Measurements from ENCODE around the gene GP2. TPM values are rescaled to one million over a fixed set of nuclear protein-coding genes. Genes with fewer than 3 reads are reported as not detected.

The GP2 gene
- total RNA-seq, 2 experiments from 2014 or later = not detected

- Mint-ChIP-seq H3K4me1 (ENCODE audit: low read depth) (no peaks in the 10 kb centered on the region), H3K27ac (no peak overlapping the region), H3K4me3 (no peak overlapping the region), H3K36me3 (ENCODE audit: low read depth) (no peaks in the 10 kb centered on the region), H3K9me3 (no peaks in the 10 kb centered on the region), H3K27me3 (ENCODE audit: low read depth) (no peaks in the 10 kb centered on the region)
- CTCF ChIA-PET = no interaction called here
- intact Hi-C loops (cut with micrococcal nuclease) = no loop called here
- DNase-seq = no peak
Measured at GRCh38 chr16:20344611-20345010, 17.3 kb upstream of the GP2 start.

- intact Hi-C loops (cut with micrococcal nuclease) = no loop called here
- H3K9me3 Mint-ChIP-seq = no peaks in the 10 kb centered on the region
- no peaks in the 10 kb centered on the region for H3K4me1 Mint-ChIP-seq (ENCODE audit: low read depth)
- no peak overlapping the region for H3K27ac Mint-ChIP-seq
- no peaks in the 10 kb centered on the region for H3K27me3 Mint-ChIP-seq (ENCODE audit: low read depth)
- CTCF ChIA-PET = no interaction called here
- no peak for DNase-seq
- H3K36me3 Mint-ChIP-seq (ENCODE audit: low read depth) = no peaks in the 10 kb centered on the region
- H3K4me3 Mint-ChIP-seq = no peak overlapping the region
Measured at GRCh38 chr16:20339744-20340143, 12.4 kb upstream of the GP2 start.

- Mint-ChIP-seq H3K27ac (no peak overlapping the region), H3K4me1 (ENCODE audit: low read depth) (no peaks in the 10 kb centered on the region), H3K36me3 (ENCODE audit: low read depth) (no peaks in the 10 kb centered on the region), H3K9me3 (no peaks in the 10 kb centered on the region), H3K27me3 (ENCODE audit: low read depth) (peaks cover 3% of the 10 kb centered on the region), H3K4me3 (no peak overlapping the region)
- intact Hi-C loops (cut with micrococcal nuclease) = no loop called here
- DNase-seq = no peak
- CTCF ChIA-PET = no interaction called here
Measured at GRCh38 chr16:20336955-20337354, 9.6 kb upstream of the GP2 start.

GRCh38 chr16:20334396-20334795 is 7.1 kb upstream of the GP2 start:
- intact Hi-C loops (cut with micrococcal nuclease) = no loop called here

GRCh38 chr16:20333120-20333519 is 5.8 kb upstream of the GP2 start:
- no peaks in the 10 kb centered on the region for H3K9me3 Mint-ChIP-seq
- H3K4me3 Mint-ChIP-seq = no peak overlapping the region
- H3K27ac Mint-ChIP-seq = no peak overlapping the region
- no peaks in the 10 kb centered on the region for H3K4me1 Mint-ChIP-seq (ENCODE audit: low read depth)
- CTCF ChIA-PET = no interaction called here
- no peak for DNase-seq
- peaks cover 3% of the 10 kb centered on the region for H3K27me3 Mint-ChIP-seq (ENCODE audit: low read depth)
- H3K36me3 Mint-ChIP-seq (ENCODE audit: low read depth) = no peaks in the 10 kb centered on the region
- intact Hi-C loops (cut with micrococcal nuclease) = no loop called here

More at GRCh38 chr16:20334396-20334795, 7.1 kb upstream of the GP2 start:
- Mint-ChIP-seq H3K36me3 (ENCODE audit: low read depth) (no peaks in the 10 kb centered on the region), H3K27me3 (ENCODE audit: low read depth) (peaks cover 3% of the 10 kb centered on the region), H3K4me1 (ENCODE audit: low read depth) (no peaks in the 10 kb centered on the region), H3K4me3 (no peak overlapping the region), H3K9me3 (no peaks in the 10 kb centered on the region), H3K27ac (no peak overlapping the region)
- DNase-seq = no peak
- CTCF ChIA-PET = interaction anchor here (1.1 to 1.9 kb wide), 2 partner anchors 34 to 51 kb away, joined by 5 to 6 read pairs; no protein-coding TSS in a partner anchor

- Mint-ChIP-seq H3K9me3 (no peaks in the 10 kb centered on the region), H3K4me1 (ENCODE audit: low read depth) (no peaks in the 10 kb centered on the region), H3K27me3 (ENCODE audit: low read depth) (peaks cover 3% of the 10 kb centered on the region), H3K27ac (no peak overlapping the region), H3K4me3 (no peak overlapping the region), H3K36me3 (ENCODE audit: low read depth) (no peaks in the 10 kb centered on the region)
- CTCF ChIA-PET = no interaction called here
- intact Hi-C loops (cut with micrococcal nuclease) = no loop called here
- DNase-seq = no peak
Measured at GRCh38 chr16:20332411-20332810, 5.1 kb upstream of the GP2 start.

- Mint-ChIP-seq H3K4me3 (no peak overlapping the region), H3K4me1 (ENCODE audit: low read depth) (no peaks in the 10 kb centered on the region), H3K27me3 (ENCODE audit: low read depth) (peaks cover 3% of the 10 kb centered on the region), H3K27ac (no peak overlapping the region), H3K36me3 (ENCODE audit: low read depth) (no peaks in the 10 kb centered on the region), H3K9me3 (no peaks in the 10 kb centered on the region)
- intact Hi-C loops (cut with micrococcal nuclease) = no loop called here
- DNase-seq = no peak
- CTCF ChIA-PET = no interaction called here
Measured at GRCh38 chr16:20331635-20332034, 4.3 kb upstream of the GP2 start.

GRCh38 chr16:20329392-20330138 is 2.3 kb upstream of the GP2 start:
- Mint-ChIP-seq H3K27me3 (ENCODE audit: low read depth) (peaks cover 4% of the 10 kb centered on the region), H3K36me3 (ENCODE audit: low read depth) (no peaks in the 10 kb centered on the region), H3K4me3 (no peak overlapping the region), H3K4me1 (ENCODE audit: low read depth) (no peaks in the 10 kb centered on the region), H3K9me3 (no peaks in the 10 kb centered on the region), H3K27ac (no peak overlapping the region)
- DNase-seq = no peak
- CTCF ChIA-PET = interaction anchor here (0.6 kb wide), 1 partner anchor 137 kb away, joined by 4 read pairs; no protein-coding TSS in a partner anchor
- intact Hi-C loops (cut with micrococcal nuclease) = no loop called here

GRCh38 chr16:20326321-20326720 is 992 bp downstream of the GP2 start:
- Mint-ChIP-seq H3K36me3 (ENCODE audit: low read depth) (no peaks in the 10 kb centered on the region), H3K9me3 (no peaks in the 10 kb centered on the region), H3K27ac (no peak overlapping the region), H3K4me3 (no peak overlapping the region), H3K27me3 (ENCODE audit: low read depth) (peaks cover 6% of the 10 kb centered on the region), H3K4me1 (ENCODE audit: low read depth) (no peaks in the 10 kb centered on the region)
- intact Hi-C loops (cut with micrococcal nuclease) = no loop called here
- CTCF ChIA-PET = interaction anchor here (0.8 kb wide), 1 partner anchor 630 kb away, joined by 3 read pairs; no protein-coding TSS in a partner anchor
- no peak for DNase-seq

GRCh38 chr16:20325005-20325404 is 2.3 kb downstream of the GP2 start:
- H3K36me3 Mint-ChIP-seq (ENCODE audit: low read depth) = no peaks in the 10 kb centered on the region
- H3K9me3 Mint-ChIP-seq = no peaks in the 10 kb centered on the region
- intact Hi-C loops (cut with micrococcal nuclease) = no loop called here
- CTCF ChIA-PET = no interaction called here
- no peak overlapping the region for H3K27ac Mint-ChIP-seq
- H3K4me1 Mint-ChIP-seq (ENCODE audit: low read depth) = no peaks in the 10 kb centered on the region
- no peak overlapping the region for H3K4me3 Mint-ChIP-seq
- peaks cover 9% of the 10 kb centered on the region for H3K27me3 Mint-ChIP-seq (ENCODE audit: low read depth)
- DNase-seq = no peak

- H3K4me1 Mint-ChIP-seq (ENCODE audit: low read depth) = no peaks in the 10 kb centered on the region
- no peak overlapping the region for H3K4me3 Mint-ChIP-seq
- no peaks in the 10 kb centered on the region for H3K9me3 Mint-ChIP-seq
- H3K27ac Mint-ChIP-seq = no peak overlapping the region
- intact Hi-C loops (cut with micrococcal nuclease) = no loop called here
- H3K27me3 Mint-ChIP-seq (ENCODE audit: low read depth) = peaks cover 13% of the 10 kb centered on the region
- DNase-seq = no peak
- no peaks in the 10 kb centered on the region for H3K36me3 Mint-ChIP-seq (ENCODE audit: low read depth)
- CTCF ChIA-PET = no interaction called here
Measured at GRCh38 chr16:20323591-20324117, 3.7 kb downstream of the GP2 start.

- no peaks in the 10 kb centered on the region for H3K36me3 Mint-ChIP-seq (ENCODE audit: low read depth)
Measured at GRCh38 chr16:20322696-20323095, 4.6 kb downstream of the GP2 start.

GRCh38 chr16:20321671-20322070 is 5.6 kb downstream of the GP2 start:
- Mint-ChIP-seq H3K9me3 (no peaks in the 10 kb centered on the region), H3K4me1 (ENCODE audit: low read depth) (no peaks in the 10 kb centered on the region), H3K36me3 (ENCODE audit: low read depth) (no peaks in the 10 kb centered on the region), H3K27me3 (ENCODE audit: low read depth) (peaks cover 15% of the 10 kb centered on the region), H3K4me3 (no peak overlapping the region), H3K27ac (no peak overlapping the region)
- intact Hi-C loops (cut with micrococcal nuclease) = no loop called here
- CTCF ChIA-PET = no interaction called here
- no peak for DNase-seq

More at GRCh38 chr16:20322696-20323095, 4.6 kb downstream of the GP2 start:
- Mint-ChIP-seq H3K9me3 (no peaks in the 10 kb centered on the region), H3K4me3 (no peak overlapping the region), H3K27ac (no peak overlapping the region), H3K4me1 (ENCODE audit: low read depth) (no peaks in the 10 kb centered on the region), H3K27me3 (ENCODE audit: low read depth) (peaks cover 13% of the 10 kb centered on the region)
- no peak for DNase-seq
- intact Hi-C loops (cut with micrococcal nuclease) = no loop called here
- CTCF ChIA-PET = no interaction called here

All from activated naive CD4-positive, alpha-beta T cell treated with anti-CD3 and anti-CD28 coated beads for 36 hours (primary cell).